WI38 (cell line): ENCODE measurements around the gene DSE.

Experiments used
- H3K4me3 ChIP-seq: 2 replicates; pipeline ENCODE4 v1.5.1; 2011; ENCODE audit warnings: low read depth, mild to moderate bottlenecking, control low read depth, low read length
- TF ChIP-seq, protein P1 (sequence below): IDR thresholded peaks from 2 replicates; pipeline ENCODE4 v1.5.1; 2012; ENCODE audit warnings: low read depth, mild to moderate bottlenecking, control low read depth, low read length

Gene DSE

DNA sequence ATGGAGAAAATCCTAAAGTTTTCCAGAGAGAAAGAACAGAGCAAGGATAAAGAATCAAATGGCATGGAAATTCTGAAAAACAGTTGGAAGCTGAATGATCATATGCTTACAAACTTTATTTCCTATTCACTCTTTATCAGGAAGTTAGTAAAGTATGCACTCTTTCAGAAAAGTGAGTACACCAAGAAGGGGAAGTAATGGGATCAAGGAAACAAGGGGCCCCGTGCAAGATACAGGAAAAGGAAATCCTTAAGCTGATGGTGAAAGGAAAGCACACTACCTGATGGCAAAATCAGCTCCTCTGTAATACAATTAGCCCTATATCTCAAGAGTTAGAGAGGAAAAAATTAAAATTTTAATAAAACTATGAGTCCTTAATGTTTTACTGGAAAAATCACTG is 104.4 kb downstream of the DSE start:
- no peak overlapping the region for H3K4me3 ChIP-seq
- TF ChIP-seq, protein P1, sequence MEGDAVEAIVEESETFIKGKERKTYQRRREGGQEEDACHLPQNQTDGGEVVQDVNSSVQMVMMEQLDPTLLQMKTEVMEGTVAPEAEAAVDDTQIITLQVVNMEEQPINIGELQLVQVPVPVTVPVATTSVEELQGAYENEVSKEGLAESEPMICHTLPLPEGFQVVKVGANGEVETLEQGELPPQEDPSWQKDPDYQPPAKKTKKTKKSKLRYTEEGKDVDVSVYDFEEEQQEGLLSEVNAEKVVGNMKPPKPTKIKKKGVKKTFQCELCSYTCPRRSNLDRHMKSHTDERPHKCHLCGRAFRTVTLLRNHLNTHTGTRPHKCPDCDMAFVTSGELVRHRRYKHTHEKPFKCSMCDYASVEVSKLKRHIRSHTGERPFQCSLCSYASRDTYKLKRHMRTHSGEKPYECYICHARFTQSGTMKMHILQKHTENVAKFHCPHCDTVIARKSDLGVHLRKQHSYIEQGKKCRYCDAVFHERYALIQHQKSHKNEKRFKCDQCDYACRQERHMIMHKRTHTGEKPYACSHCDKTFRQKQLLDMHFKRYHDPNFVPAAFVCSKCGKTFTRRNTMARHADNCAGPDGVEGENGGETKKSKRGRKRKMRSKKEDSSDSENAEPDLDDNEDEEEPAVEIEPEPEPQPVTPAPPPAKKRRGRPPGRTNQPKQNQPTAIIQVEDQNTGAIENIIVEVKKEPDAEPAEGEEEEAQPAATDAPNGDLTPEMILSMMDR, result no peak

DNA sequence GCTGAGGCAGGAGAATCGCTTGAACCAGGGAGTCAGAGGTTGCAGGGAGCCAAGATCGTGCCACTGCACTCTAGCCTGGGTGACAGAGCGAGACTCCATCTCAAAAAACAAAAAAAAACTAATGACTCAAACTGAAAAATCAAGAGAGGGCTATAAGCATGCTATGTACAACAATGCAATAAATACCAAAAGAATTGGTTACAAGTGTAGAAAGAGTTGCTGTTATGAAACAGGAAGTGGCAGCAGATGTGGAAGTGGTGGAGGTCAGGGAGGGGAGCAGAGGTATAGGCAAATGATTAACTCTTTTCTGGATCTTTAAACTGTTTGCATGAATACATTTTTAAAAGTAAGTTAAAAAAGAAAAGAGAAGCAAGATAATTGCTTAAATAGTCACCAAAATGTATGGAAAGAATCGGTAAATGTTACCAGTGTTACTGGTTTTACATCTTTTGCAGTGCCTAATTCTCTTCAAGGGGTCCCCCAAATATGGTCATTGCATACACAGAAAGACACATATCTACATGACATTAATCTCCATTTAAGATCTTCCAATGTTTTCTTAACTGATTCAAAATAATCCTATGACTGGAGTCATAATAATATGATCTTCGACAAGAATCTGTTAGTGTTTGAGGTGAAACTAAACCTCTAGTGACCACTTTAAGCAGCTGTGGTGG is 105.4 kb downstream of the DSE start:
- TF ChIP-seq, protein P1, result no peak
- no peak overlapping the region for H3K4me3 ChIP-seq

DNA sequence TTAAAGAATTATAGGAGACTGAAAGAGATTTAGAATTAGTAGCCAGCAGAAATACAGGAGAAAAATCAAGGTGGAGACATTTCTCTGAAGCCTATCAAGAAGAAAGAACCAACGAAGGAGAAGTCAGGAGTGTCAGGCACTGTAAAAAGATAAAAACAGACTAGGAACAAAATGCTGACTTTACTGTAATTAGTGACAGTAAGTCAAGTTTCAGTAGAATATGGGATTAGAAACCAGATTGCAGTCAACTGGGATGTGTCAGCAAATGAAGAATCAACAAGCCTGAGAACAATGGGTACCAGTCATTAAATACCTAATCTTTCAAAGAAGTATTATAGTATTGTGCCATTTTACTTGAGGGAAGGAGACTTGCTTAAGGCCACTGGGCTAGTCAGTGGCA is 112.0 kb downstream of the DSE start:
- TF ChIP-seq, protein P1, result no peak
- H3K4me3 ChIP-seq, result no peak overlapping the region

- no peak overlapping the region for H3K4me3 ChIP-seq
- TF ChIP-seq, protein P1, result no peak
Measured at GRCh38 chr6:116483616-116484015, 112.9 kb downstream of the DSE start.

- TF ChIP-seq, protein P1, result no peak
- no peak overlapping the region for H3K4me3 ChIP-seq
Measured at GRCh38 chr6:116485559-116486184, 114.9 kb downstream of the DSE start.

- TF ChIP-seq, protein P1, result no peak
- no peak overlapping the region for H3K4me3 ChIP-seq
Measured at GRCh38 chr6:116491610-116492330, 121.0 kb downstream of the DSE start.
